Measurements from ENCODE around the gene ADAP1.
"Not testable (repeated sequence)": the region's sequence is repeated elsewhere in the genome, so short reads cannot be mapped to it uniquely, and the experiment has no call there.

ADAP1 gene

GRCh38 chr7:877312-878232, 76.9 kb downstream of the ADAP1 start:
- peak; percentile 17 for DNase-seq

- DNase-seq, result no peak
Measured at GRCh38 chr7:876972-877311, 77.5 kb downstream of the ADAP1 start.

- DNase-seq, result peak; percentile 99
Measured at GRCh38 chr7:876077-876971, 78.2 kb downstream of the ADAP1 start, which contains the start of gene GET4. Gene GET4, plus strand, starts transcription at chr7:876554. Its CDS starts 92 bp downstream, at chr7:876646.

- no peak for DNase-seq
Measured at GRCh38 chr7:875476-876076, 78.9 kb downstream of the ADAP1 start.

- no peak for DNase-seq
Measured at GRCh38 chr7:875051-875450, 79.4 kb downstream of the ADAP1 start.

GRCh38 chr7:874031-874749, 80.3 kb downstream of the ADAP1 start:
- no peak for DNase-seq

GRCh38 chr7:873367-874002, 81.0 kb downstream of the ADAP1 start:
- DNase-seq, result peak; percentile 77

- not testable (repeated sequence) for DNase-seq
Measured at GRCh38 chr7:872685-873084, 81.8 kb downstream of the ADAP1 start.

- DNase-seq, result no peak
Measured at GRCh38 chr7:871900-872537, 82.5 kb downstream of the ADAP1 start.

GRCh38 chr7:869348-869747, 85.1 kb downstream of the ADAP1 start:
- no peak for DNase-seq

GRCh38 chr7:868189-868486, 86.3 kb downstream of the ADAP1 start:
- DNase-seq, result no peak

GRCh38 chr7:867406-868188, 86.9 kb downstream of the ADAP1 start:
- no peak for DNase-seq

GRCh38 chr7:867001-867405, 87.5 kb downstream of the ADAP1 start:
- no peak for DNase-seq

- no peak for DNase-seq
Measured at GRCh38 chr7:865921-866320, 88.6 kb downstream of the ADAP1 start.

- DNase-seq, result no peak
Measured at GRCh38 chr7:863106-863505, 91.4 kb downstream of the ADAP1 start.

- DNase-seq, result no peak
Measured at GRCh38 chr7:862157-862556, 92.3 kb downstream of the ADAP1 start.

GRCh38 chr7:861222-861621, 93.3 kb downstream of the ADAP1 start:
- DNase-seq, result no peak

GRCh38 chr7:860149-860548, 94.3 kb downstream of the ADAP1 start:
- no peak for DNase-seq

GRCh38 chr7:859359-860030, 95.0 kb downstream of the ADAP1 start:
- no peak for DNase-seq

- no peak for DNase-seq
Measured at GRCh38 chr7:857661-858060, 96.8 kb downstream of the ADAP1 start.
